ENCODE results near the gene FRG2.

- TF ChIP-seq CTCF (IDR thresholded peaks at IDR 0.05) (no peak), POLR2A (IDR thresholded peaks at IDR 0.05) (no peak)
Observed at GRCh38 chr4:189988877-189989431, 38.1 kb downstream of the FRG2 start.

All from uterus (tissue), 2 donors.